ENCODE measurements around the gene UBE2G2.

- TF ChIP-seq EP300 (IDR thresholded peaks at IDR 0.05) (no peak), CTCF (IDR thresholded peaks at IDR 0.05) (no peak)
Observed at GRCh38 chr21:44742418-44743153, 59.0 kb downstream of the UBE2G2 start.

Data from upper lobe of left lung (tissue), 4 donors.